Testis (tissue), 2 donors: Measurements from ENCODE around the gene SIL1.

Source experiments
- CTCF ChIP-seq, 3 experiments: fragments of 450-650 bp in 2 of 3; fragments of 200-600 bp in 1 of 3; sonication (generic) in 1 of 3; IDR thresholded peaks; one replicate each; pipeline ENCODE4 v1.5.1; 2016 to 2019; ENCODE audit warnings: antibody characterized with exemption in 3 of 3, mild to moderate bottlenecking in 2 of 3, moderate library complexity in 1 of 3
- POLR2A ChIP-seq: fragments of 450-650 bp; IDR thresholded peaks from one replicate; pipeline ENCODE4 v1.6.1; 2017; ENCODE audit warnings: antibody characterized with exemption, mild to moderate bottlenecking, moderate library complexity

GRCh38 chr5:139207297-139208000, 9.3 kb upstream of the SIL1 start:
- no peak for TF ChIP-seq CTCF (IDR thresholded peaks at IDR 0.05)
- no peak for TF ChIP-seq POLR2A
